Daoy (cell line): Measurements from ENCODE around the gene LATS1. TPM values are rescaled to one million over a fixed set of nuclear protein-coding genes. Genes with fewer than 3 reads are reported as not detected.
A peak's percentile ranks its signal among the peaks of the same experiment; 100 is the strongest.
"Not testable (repeated sequence)": the region's sequence is repeated elsewhere in the genome, so short reads cannot be mapped to it uniquely, and the experiment has no call there.

ENCODE experiments used
- DNase-seq: peaks from one replicate; pipeline ENCODE4 v3.0.0-alpha.2; 2015; ENCODE audit warnings: low read depth
- total RNA-seq: library from RNA; depleted of rRNA; stranded (reverse); fragments of >200 nt; shearing (Covaris generic); gene quantifications from 2 replicates; pipeline ENCODE4 v1.2.3, GENCODE V29; 2014

Gene LATS1
- total RNA-seq, 1 experiment from 2014 or later: 19.5 TPM

- no peak for DNase-seq
Measured at GRCh38 chr6:149728499-149729234, 10.8 kb upstream of the LATS1 start.

- no peak for DNase-seq
Measured at GRCh38 chr6:149727793-149728498, 10.0 kb upstream of the LATS1 start.

GRCh38 chr6:149725785-149726184, 7.9 kb upstream of the LATS1 start:
- DNase-seq: no peak

GRCh38 chr6:149723771-149724417, 6.0 kb upstream of the LATS1 start:
- peak; percentile 79 for DNase-seq

- DNase-seq: no peak
Measured at GRCh38 chr6:149723262-149723661, 5.4 kb upstream of the LATS1 start.

- no peak for DNase-seq
Measured at GRCh38 chr6:149719531-149719930, 1.6 kb upstream of the LATS1 start.

- no peak for DNase-seq
Measured at GRCh38 chr6:149717255-149717587, 680 bp downstream of the LATS1 start.

GRCh38 chr6:149716181-149716963, 1.5 kb downstream of the LATS1 start:
- no peak for DNase-seq

- DNase-seq: no peak
Measured at GRCh38 chr6:149714442-149714841, 3.5 kb downstream of the LATS1 start.

GRCh38 chr6:149711711-149712110, 6.2 kb downstream of the LATS1 start:
- DNase-seq: no peak

- no peak for DNase-seq
Measured at GRCh38 chr6:149701714-149702113, 16.2 kb downstream of the LATS1 start.

GRCh38 chr6:149699150-149699549, 18.8 kb downstream of the LATS1 start:
- DNase-seq: no peak

- no peak for DNase-seq
Measured at GRCh38 chr6:149698175-149698574, 19.7 kb downstream of the LATS1 start.

GRCh38 chr6:149696901-149697300, 21.0 kb downstream of the LATS1 start:
- no peak for DNase-seq

- DNase-seq: no peak
Measured at GRCh38 chr6:149694921-149695320, 23.0 kb downstream of the LATS1 start.

GRCh38 chr6:149691201-149691600, 26.7 kb downstream of the LATS1 start:
- no peak for DNase-seq

- DNase-seq: no peak
Measured at GRCh38 chr6:149686230-149686629, 31.7 kb downstream of the LATS1 start.

GRCh38 chr6:149683256-149683859, 34.5 kb downstream of the LATS1 start:
- no peak for DNase-seq

- DNase-seq: not testable (repeated sequence)
Measured at GRCh38 chr6:149681845-149682244, 36.1 kb downstream of the LATS1 start.

GRCh38 chr6:149681209-149681608, 36.7 kb downstream of the LATS1 start:
- no peak for DNase-seq

- no peak for DNase-seq
Measured at GRCh38 chr6:149680503-149680902, 37.4 kb downstream of the LATS1 start.

- DNase-seq: not testable (repeated sequence)
Measured at GRCh38 chr6:149672265-149672664, 45.6 kb downstream of the LATS1 start.
